Measurements from ENCODE around the gene PTPRR.
"Not testable (repeated sequence)": the region's sequence is repeated elsewhere in the genome, so short reads cannot be mapped to it uniquely, and the experiment has no call there.

PTPRR gene

DNA sequence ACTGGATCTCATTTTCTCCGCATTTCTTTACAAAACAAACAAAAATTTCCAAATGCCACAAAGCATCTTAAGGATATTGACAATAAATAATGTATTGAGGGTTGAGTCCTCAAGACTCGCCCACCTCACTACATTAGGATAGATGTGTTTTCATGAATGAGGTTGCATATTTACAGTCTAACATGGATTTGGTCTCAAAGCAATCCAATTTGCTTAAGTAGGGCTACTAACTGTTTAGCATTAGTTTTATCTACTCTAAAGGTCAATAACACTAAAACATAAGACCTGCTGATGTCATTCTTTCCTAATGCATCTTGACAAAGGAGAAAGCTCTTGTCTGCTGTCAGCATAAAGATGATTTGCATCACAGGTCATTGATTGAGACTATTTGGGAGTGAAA is 82.4 kb downstream of the PTPRR start:
- DNase-seq (ENCODE audit: low spot score) = no peak

GRCh38 chr12:70837026-70837425 is 83.5 kb downstream of the PTPRR start:
- no peak for DNase-seq (ENCODE audit: low spot score)

- DNase-seq (ENCODE audit: low spot score) = no peak
These were observed 84.6 kb downstream of the PTPRR start for GRCh38 chr12:70835948-70836347.

DNA sequence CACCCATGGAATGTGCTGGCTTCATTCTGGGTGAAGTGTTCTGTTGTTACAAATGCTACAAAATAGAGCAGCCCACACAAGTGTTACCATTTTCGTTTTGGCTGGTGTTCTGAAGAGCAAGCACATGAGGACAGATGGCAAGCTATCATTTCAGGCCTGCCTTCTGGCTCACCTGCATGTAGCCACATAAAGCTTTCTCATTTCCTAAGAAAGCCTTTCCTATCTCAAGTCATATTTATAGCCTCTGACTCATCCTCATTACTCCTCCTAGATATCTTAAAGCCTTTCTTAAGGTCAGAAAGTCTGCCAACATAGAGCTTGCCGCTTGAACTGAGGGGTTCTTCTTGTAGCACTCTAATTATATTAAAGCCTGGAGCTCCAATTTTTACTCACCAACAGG is 89.0 kb downstream of the PTPRR start:
- DNase-seq (ENCODE audit: low spot score) = no peak

DNA sequence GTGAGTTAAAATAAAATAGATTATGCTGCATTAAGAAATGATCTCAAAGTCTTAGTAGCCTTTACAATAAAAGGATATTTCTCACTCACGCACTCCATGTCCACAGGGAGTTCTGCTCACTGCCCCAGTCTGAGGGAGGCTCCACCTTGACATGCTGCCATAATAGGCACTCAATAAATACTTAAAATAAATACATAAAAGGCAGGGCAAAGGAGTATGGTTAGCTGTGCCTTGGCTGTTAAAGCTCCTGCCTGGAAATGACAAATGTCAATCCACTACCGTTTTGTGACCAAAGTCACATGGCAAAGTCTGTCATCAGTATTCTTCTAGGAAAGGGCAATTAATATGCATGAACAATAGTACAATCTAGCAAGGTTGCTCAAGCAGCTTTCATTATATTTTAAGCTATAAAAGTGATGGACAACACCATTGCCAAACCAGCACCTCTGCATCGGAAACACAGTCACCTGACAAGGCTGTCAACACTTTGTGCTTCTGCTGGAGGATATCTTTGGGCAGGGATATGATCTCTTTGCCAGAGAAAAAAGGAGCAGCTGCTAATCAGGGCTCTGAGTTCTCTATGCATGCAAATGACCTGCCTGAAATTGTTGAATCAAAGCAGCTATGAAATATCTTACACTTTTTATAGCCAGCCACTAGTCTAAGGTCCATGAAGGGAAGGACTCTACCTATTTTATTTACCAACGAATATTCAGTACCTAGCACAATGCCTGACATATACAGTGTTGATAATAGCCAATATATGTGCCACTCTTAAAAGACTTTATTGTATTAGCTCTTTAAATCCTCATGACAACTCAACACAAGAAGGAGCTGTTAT is 90.1 kb downstream of the PTPRR start:
- DNase-seq (ENCODE audit: low spot score) = no peak

GRCh38 chr12:70829070-70829469 is 91.5 kb downstream of the PTPRR start:
- DNase-seq (ENCODE audit: low spot score) = no peak

DNA sequence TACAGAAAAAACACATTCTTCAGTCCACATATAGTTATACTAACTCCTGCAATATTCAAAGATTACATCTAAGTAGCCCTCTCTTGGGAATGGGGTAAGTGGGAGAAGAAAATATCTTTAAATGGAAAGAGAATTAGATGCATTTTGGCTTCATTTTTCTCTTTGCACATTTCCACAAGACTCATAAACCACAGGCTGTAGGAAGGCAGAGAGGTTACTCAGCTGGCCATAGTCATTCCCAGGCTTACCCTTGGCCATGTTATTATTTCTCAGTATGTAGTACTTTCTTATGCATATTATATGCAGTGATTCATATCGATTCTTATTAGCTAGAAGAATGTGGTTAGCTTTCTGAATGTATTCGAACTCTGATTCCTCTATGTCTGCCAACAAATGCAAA is 92.2 kb downstream of the PTPRR start:
- DNase-seq (ENCODE audit: low spot score) = no peak

DNA sequence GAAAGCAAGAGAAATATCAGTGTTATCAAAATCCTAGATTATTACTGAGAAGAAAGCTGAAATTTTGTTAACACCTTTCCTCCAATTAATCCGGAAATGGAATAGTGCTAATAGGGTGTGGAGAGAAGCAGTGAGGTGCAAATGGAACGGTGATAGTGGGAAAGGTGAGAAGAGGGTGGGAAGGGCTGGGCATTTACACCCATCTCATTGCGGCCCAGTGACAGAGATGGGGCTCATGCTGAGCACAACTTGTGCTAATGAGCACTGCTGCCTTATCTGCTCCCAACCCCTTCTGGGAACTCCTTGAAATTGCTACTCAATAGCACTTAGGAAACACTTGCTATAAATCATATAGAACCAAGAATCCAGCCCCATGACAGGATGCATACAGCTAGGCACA is 94.4 kb downstream of the PTPRR start:
- no peak for DNase-seq (ENCODE audit: low spot score)

GRCh38 chr12:70824511-70824910 is 96.0 kb downstream of the PTPRR start:
- no peak for DNase-seq (ENCODE audit: low spot score)

- DNase-seq (ENCODE audit: low spot score) = no peak
These were observed 97.2 kb downstream of the PTPRR start for GRCh38 chr12:70823182-70823976.

- no peak for DNase-seq (ENCODE audit: low spot score)
These were observed 98.1 kb downstream of the PTPRR start for GRCh38 chr12:70822412-70822811.

DNA sequence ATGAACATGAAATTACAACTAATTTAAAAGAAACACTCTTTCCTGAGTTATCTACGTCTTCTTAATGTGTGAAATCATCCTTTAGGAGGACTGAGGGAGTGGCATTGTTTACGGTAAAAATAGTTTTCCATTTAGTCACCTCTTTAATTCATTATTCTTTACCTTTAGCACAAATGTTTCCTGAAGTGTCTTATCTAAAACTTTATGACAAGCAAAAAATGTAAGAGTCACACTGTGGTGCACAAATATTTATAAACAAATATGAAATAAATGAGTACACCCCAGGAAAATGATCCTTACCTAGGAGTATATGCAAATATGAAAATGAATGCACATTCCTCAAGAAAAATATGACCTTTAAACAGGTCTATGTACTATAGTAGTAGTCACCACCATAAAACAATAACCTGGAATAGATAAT is 104.6 kb downstream of the PTPRR start:
- DNase-seq (ENCODE audit: low spot score) = no peak

- no peak for DNase-seq (ENCODE audit: low spot score)
These were observed 105.5 kb downstream of the PTPRR start for GRCh38 chr12:70815056-70815455.

DNA sequence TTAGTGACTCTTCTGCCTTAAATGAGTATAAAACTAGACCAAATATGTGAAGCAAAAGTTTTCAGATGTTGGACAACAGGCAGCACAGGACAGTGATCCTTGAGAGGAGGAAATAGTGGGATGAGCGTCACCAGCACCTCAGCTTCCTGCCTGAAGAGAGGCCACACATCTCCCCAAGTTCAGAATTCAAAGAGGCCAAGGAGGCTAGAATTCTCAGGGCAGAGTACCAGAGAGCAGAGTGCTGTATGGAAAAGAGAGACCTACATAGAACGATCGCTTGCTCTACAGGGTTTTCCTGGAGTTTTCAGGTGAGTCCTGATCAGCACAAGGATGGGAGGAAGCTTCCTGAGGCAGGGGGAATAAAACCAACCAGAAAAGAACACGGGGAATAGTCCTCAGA is 107.0 kb downstream of the PTPRR start:
- no peak for DNase-seq (ENCODE audit: low spot score)

DNA sequence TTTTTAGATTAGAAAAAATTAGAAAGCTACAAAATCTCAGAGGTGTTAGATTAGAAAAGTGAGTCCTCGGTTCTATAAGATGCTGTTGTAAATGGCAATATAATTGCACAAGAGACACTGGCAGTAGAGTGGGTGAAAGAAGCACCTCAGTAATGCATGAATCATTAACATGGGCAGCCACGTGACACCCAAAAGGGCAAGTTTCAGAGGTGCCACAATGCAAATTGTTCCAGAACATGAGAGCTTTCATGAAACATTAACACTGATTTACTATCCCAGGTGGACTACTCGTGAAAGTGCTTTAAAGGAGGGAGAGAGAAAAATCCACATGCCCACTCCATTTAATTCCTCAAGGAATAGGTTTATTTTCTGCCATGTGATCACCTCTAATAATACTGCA is 108.4 kb downstream of the PTPRR start:
- DNase-seq (ENCODE audit: low spot score) = no peak

- DNase-seq (ENCODE audit: low spot score) = no peak
These were observed 110.7 kb downstream of the PTPRR start for GRCh38 chr12:70809887-70810286.

DNA sequence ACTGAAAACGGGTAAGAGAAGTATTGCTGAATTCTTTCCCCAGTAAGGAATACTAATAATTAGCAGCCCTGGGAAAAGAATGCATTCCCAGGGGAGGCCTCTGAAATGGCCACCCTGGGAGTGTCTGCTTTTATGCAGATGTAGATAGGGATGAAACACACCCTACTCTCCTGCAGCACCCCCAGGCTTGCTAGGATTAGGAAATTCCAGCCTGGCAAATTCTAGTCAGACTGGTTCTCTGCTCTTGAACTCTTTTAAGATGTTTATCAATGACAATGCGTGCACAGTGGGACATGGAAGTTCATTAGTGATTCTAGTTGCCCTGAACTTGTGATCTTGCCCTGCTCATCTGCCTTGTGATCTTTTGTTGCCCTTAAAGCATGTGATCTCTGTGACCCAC is 112.5 kb downstream of the PTPRR start:
- DNase-seq (ENCODE audit: low spot score) = not testable (repeated sequence)

GRCh38 chr12:70806827-70807226 is 113.7 kb downstream of the PTPRR start:
- no peak for DNase-seq (ENCODE audit: low spot score)

GRCh38 chr12:70806043-70806442 is 114.5 kb downstream of the PTPRR start:
- no peak for DNase-seq (ENCODE audit: low spot score)

DNA sequence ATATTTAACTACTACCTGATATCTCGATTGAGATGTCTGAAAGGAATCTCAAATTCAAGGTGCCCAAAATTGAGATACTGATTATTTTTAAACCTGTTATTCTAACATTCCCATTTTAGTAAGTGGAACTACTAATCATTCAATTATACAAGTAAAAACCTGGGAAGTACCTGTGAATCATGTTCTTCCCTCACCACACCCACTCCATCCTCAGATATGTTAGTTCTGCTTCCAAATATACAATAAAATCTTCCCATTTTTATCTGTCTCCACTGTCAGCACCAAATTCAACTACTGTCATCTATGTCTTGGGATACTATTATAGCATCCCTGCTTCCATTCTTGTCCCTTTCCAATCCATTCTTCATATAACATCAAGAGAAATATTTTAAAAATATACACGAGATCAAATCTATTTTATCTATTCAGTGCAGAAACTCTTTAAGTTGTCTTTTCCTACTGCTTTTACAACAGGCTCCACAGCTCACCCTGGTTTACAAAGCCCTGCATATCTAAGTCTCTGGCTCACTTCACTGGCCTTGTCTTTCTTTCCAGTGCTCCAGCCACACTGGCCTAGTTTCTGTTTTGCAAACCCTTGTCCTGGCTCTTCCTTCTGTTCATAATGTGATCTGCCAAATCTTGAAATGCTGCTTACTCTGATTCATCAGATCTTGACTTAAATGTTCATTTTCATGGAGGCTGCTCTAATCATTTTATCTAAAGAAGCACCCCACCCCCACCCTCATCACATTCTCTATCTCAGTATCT is 122.3 kb downstream of the PTPRR start:
- no peak for DNase-seq (ENCODE audit: low spot score)

DNA sequence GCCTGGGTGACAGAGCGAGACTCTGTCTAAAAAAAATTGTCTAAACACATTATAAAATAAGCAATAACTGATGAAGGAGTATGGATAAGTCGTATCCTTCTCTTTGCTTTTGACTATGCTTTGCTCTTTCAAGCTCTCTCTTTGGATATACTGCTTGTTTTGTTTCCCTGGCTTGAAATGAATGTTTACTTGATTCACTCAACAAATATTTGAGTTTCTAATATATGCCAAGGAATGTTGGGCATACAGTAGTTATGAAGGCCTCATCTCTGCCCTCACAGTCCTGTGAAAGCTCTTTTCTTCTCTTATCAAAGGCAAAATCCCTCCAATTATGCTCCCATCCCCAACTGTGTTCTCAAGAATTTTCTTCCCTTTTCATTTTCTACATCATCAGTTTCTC is 123.5 kb downstream of the PTPRR start:
- DNase-seq (ENCODE audit: low spot score) = no peak

GRCh38 chr12:70795608-70796007 is 124.9 kb downstream of the PTPRR start:
- no peak for DNase-seq (ENCODE audit: low spot score)

GRCh38 chr12:70794131-70794530 is 126.4 kb downstream of the PTPRR start:
- no peak for DNase-seq (ENCODE audit: low spot score)

All from ecto neural progenitor cell (in vitro differentiated cells).